ENCODE measurements around the gene PPARGC1A.

PPARGC1A gene

DNA sequence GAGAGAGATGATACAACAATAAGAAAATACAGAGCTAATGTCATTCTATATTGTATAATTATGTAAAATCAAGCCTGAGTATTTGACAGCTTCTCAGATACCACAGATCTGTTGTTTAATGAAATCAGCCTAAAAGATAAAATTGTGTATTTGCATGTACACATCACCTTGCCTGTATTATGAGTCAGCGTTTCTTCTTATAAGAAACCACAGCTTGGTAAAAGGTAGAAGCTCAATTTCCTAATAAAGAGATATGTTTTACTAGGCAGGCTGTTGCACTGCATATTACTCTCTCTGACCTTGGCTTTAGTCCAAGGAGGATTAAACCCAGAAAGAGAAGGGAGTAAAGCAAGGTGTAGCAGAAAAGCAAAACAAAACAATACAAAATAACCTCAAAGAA, 121.3 kb downstream of the PPARGC1A start:
- DNase-seq, result no peak

DNA sequence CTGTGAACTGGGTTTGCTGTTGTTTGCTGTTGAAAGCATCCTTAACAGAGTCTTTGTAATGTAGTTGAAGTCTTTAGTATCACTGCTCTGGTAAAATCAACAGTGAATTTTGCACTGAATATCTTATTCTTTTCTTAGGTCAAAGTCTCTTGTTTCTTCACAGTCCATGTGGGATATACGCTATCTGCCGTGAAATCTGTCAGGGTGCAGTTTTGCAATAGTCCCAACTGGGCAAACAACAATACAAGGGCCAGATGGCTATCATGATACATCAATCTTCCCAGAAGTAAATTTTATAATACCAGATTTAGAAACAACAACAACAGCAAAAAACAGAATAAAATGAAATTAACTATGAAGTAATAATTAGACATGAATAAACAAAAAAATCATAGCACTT, 123.5 kb downstream of the PPARGC1A start:
- DNase-seq, result no peak

DNA sequence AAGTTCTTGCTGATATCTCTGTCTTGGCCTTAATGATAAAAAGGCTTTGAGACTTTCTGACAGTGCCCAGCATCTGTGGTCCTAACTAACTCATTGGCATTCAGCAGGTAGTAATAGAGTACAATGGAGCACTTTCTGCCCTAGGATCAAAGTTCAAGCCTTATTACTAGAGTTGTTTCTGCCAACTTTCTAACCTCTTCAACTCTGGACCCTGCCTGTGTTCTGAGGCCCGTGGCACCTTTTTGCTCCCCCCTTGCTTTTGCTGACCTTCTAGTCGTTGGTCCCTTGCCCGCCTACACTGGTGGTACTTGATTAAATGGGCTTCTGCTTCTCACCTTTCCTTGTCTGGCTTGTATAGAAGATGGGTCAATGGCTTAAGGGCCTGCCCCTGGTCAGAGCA, 126.3 kb downstream of the PPARGC1A start:
- no peak for DNase-seq

DNA sequence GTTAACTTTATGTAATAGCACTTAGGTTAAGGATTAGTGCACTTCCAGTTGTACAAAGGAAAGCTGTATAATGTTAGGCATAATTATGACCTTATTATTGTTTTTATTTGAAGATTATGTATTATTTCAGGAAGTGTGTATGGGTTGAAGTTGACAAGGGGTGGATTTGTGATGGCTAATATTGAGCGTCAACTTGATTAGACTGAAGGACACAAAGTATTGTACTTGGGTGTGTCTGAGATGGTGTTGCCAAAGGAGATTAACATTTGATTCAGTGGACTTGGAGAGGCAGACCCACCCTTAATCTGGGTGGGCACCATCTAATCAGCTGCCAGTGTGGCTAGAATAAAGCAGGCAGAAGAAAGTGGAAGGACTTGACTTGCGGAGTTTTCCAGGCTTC, 127.3 kb downstream of the PPARGC1A start:
- DNase-seq, result no peak

DNA sequence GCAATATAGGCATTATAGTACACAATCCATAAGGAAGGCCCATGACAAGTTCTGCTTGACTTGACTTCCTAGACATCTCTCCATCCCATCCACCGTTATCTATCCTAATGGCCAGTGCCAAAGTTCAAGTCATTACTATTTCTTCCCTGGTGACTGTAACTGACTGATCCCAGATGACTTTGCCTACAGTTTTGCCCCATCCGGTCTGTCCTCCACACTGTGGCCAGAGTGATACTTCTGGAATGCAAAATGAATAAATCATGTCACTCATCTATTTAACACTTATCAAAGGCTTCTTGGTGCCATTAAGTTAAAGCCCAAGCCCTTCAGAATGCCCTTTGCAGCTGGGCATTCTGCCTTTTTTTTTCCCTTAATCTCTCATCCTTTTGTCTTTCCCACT, 130.8 kb downstream of the PPARGC1A start:
- no peak for DNase-seq

DNA sequence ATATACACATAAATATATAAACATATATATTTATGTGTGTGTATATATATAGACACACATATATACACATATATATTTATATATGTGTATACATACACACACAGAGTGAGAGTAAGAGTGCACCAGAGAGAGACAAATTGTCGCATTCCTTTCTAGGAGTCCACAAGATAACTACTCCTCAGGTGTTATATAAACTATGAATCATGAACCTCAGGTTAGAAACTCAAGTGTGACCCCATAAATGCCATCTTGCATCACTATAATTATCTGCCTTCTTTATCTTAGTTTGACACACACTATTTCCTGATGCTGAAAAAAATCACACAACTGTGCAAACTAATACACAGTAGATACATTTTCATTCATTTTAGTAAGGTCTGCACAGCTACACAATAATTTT, 135.2 kb downstream of the PPARGC1A start:
- DNase-seq, result no peak

DNA sequence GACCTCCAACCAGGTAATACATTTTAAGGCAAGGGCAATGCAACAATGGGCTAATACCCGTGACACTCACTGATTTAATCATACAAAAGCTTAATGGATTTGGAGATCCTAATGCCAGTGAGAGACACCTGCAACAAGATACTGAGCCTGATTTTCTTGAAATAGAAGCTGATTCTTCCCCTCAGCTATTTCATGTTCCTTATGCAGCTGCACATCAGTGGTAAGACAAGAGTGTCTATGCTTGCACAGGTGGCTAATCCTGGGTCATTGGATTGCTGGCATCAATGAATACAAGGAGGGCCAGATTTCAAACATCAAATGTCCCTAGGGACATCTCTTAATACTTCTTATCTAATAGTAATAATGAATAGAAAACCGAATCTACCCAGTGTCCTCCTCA, 139.7 kb downstream of the PPARGC1A start:
- no peak for DNase-seq

DNA sequence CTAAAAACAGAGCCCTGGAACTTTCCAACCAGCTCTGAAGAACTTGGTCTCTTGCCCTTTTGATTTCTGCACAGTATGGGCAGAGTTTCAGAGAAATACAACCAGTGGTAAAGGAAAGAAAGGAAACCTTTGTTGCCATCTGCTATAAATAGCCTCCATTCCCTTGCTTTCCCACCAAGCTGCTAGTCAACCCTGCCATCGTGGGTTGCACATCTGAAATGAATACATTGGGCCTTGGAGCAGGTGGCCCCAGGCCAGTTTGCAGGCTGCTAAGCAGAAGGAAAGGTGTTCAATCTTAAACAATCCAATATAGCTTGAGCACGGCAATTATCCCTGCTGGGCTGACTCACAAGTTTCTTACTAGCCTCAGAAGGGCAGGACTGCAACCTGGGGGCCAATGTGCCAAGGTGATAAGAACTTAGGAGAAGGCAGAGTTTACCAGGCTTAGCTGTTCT, 142.5 kb downstream of the PPARGC1A start:
- no peak for DNase-seq

DNA sequence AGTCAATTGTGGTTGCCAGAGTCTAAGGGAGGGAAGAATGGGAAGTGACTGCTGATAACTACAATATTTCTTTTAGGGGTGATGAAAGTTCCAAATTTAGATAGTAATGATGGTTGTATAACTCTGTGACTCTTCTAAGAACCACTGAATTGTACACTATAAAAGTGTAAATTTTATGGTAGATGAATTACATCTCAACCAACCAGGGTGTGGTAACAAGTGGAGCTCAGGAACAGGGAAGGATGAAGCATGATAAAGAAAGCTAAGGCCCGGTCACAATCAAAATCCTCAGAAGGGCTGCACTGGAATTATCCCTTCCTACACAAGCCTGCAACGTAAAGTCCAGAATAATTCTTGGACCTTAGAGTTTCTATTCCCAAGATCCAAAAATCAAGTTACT, 143.2 kb downstream of the PPARGC1A start:
- DNase-seq, result no peak

DNA sequence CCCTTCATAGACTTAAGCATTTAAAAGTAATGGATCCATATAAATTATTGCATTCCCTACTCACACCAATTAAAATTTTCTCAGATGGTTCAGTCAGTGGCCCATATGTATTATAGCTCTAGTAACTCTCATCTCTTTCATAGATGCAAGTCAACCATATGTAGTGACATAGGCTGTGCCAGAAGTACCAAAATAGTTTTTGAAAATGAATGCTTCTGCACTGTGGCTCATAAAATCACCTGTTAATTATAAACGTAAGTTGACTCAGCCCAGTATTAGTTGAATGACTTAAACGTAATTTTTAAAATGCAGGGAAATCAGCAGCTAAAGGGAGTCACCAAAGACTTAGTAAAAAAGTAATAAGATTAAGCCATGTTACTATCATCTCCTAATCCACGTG, 143.8 kb downstream of the PPARGC1A start:
- no peak for DNase-seq

DNA sequence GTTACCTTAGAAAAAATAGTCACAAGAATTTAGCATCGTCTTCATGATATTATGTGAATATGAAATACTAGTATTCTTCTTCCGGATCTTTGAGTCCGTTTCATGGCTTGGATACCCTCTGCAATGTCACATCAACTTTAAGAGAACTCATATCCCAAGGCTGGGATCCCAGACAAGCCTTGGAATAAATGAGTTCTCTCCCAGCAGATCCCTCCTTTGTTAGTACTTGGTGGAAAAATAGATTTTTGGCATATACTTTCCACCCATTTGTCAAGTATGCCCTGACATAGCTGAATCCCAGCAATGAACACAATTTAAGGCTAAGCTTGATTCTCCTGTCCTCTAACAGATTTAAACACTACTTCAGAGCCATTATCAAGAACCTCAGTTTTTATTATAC, 144.5 kb downstream of the PPARGC1A start:
- DNase-seq, result no peak

Measured in activated gamma-delta T cell treated with Interleukin-2 at 50 U/mL for 16 hours (primary cell).